ENCODE measurements around the gene RPS6KC1.
"Not testable (repeated sequence)": the region's sequence is repeated elsewhere in the genome, so short reads cannot be mapped to it uniquely, and the experiment has no call there.

GRCh38 chr1:213112723-213113122, 61.7 kb downstream of the RPS6KC1 start:
- TF ChIP-seq CTCF, POLR2A, POLR2AphosphoS5 (IDR thresholded peaks at IDR 0.05): not testable (repeated sequence)

All from sigmoid colon (tissue), 4 donors.